Natural killer cell (primary cell): ENCODE results near the gene MBP. TPM values are rescaled to one million over a fixed set of nuclear protein-coding genes. Genes with fewer than 3 reads are reported as not detected.

Experiments
- ATAC-seq, 3 donors: fragments of 150-1000 bp in 2 of 3; fragments of 200-7000 bp in 1 of 3; cut with Tn5 transposase; 1 replicate in 1 of 3; 2 replicates in 2 of 3; pipeline ENCODE4 v1.10.0; 2021; ENCODE audit warnings: mild to moderate bottlenecking in 2 of 3, moderate library complexity in 2 of 3
- DNase-seq, 2 donors: peaks; one replicate each; pipeline versions ENCODE4 v3.0.0 to v3.0.0-alpha.2; 2013 to 2021; ENCODE audit warnings: mixed read lengths in 1 of 2
- H3K27ac ChIP-seq: one replicate; pipeline ENCODE4 v1.5.1; 2013; ENCODE audit warnings: mild to moderate bottlenecking, low read length
- H3K27me3 ChIP-seq: one replicate; pipeline ENCODE4 v1.6.1; 2013; ENCODE audit warnings: low read length; ENCODE audit not compliant: control insufficient read depth, insufficient read depth
- H3K36me3 ChIP-seq: one replicate; pipeline ENCODE4 v1.6.1; 2013; ENCODE audit warnings: low read length; ENCODE audit not compliant: control insufficient read depth, insufficient read depth
- H3K4me1 ChIP-seq: one replicate; pipeline ENCODE4 v1.6.1; 2013; ENCODE audit warnings: low read length; ENCODE audit not compliant: control insufficient read depth, insufficient read depth
- H3K4me3 ChIP-seq: one replicate; pipeline ENCODE4 v1.5.1; 2013; ENCODE audit warnings: low read length
- H3K9me3 ChIP-seq: one replicate; pipeline ENCODE4 v1.6.1; 2013; ENCODE audit warnings: low read length; ENCODE audit not compliant: control insufficient read depth, insufficient read depth
- H3K27ac Mint-ChIP-seq, 2 donors: one replicate each; pipeline ENCODE4 v1.8.0; 2022; ENCODE audit warnings: mild to moderate bottlenecking in 2 of 2, mixed read lengths in 2 of 2, moderate library complexity in 1 of 2
- H3K27me3 Mint-ChIP-seq, 2 donors: one replicate each; pipeline ENCODE4 v1.8.0; 2022; ENCODE audit warnings: low read depth in 2 of 2, mixed read lengths in 2 of 2
- H3K36me3 Mint-ChIP-seq: one replicate; pipeline ENCODE4 v1.8.0; 2022; ENCODE audit warnings: mixed read lengths
- H3K4me1 Mint-ChIP-seq, 2 donors: one replicate each; pipeline ENCODE4 v1.8.0; 2022; ENCODE audit warnings: mixed read lengths in 2 of 2
- H3K4me3 Mint-ChIP-seq: one replicate; pipeline ENCODE4 v1.8.0; 2022; ENCODE audit warnings: mild to moderate bottlenecking, moderate library complexity, mixed read lengths
- H3K9me3 Mint-ChIP-seq, 2 donors: one replicate each; pipeline ENCODE4 v1.8.0; 2022; ENCODE audit warnings: mixed read lengths in 2 of 2
- WGBS: methylation state at CpG from one replicate; pipeline ENCODE4 v1.1.7; 2013; ENCODE audit warnings: missing lambda C conversion rate; ENCODE audit not compliant: insufficient coverage; 5-methylcytosine and 5-hydroxymethylcytosine counted together
- intact Hi-C: fragments of 100-400 bp; cut with micrococcal nuclease; formaldehyde crosslinking; loops from one replicate; pipeline ENCODE4 v1.14.2; 2022
- total RNA-seq, 4 donors: library from RNA; stranded (reverse); fragments of 120-200 nt in 1 of 4; gene quantifications; one replicate each; pipeline versions ENCODE4 v1.2.3 to v1.2.4, GENCODE V29; 2013 to 2022
- TF ChIP-seq, protein P1 (sequence below): fragments of 200-600 bp; IDR thresholded peaks from one replicate; pipeline ENCODE4 v1.8.0; 2022; ENCODE audit warnings: antibody characterized with exemption

Gene MBP
- total RNA-seq, 3 donors from 2014 or later (not counting 1 experiment from before 2014, with no cell fraction given) = 183 to 344 (median 325) TPM

DNA sequence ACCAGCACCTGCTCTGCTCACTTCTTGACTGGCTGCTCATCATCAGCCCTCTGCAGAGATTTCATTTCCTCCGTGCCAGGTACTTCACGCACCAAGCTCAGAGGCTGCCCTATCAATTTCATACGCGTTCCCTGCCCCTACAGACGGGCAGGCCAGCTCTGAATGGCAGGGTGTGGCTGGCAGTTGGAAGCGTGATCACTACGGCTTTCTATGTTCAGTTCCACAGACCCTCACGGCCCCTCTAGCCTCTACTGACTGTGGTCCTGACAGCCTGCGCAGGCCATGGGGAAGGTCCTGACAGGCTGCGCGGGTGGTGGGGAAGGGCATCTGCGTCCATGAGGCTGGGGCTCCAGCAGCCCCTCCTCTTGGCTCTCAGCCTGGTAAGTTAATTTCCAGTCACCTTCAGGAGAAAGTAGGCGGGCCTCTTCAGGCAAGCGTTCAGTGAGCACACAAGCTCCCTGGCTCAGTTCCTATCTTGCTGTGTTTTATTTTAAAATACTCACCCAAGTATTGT is 155.4 kb downstream of the MBP start:
- intact Hi-C loops = no loop called here
- WGBS = 95% methylated on average over 14 of the region's 14 CpGs
- ATAC-seq (no peak), DNase-seq (no peak)
- H3K27me3 ChIP-seq = no peaks in the 10 kb centered on the region
- Mint-ChIP-seq H3K4me1 (no peaks in the 10 kb centered on the region), H3K27me3 (no peaks in the 10 kb centered on the region), H3K27ac (no peak overlapping the region), H3K9me3 (no peaks in the 10 kb centered on the region), H3K4me3 (no peak overlapping the region), H3K36me3 (peaks cover 9% of the 10 kb centered on the region)
- H3K9me3 ChIP-seq = no peaks in the 10 kb centered on the region
- H3K27ac ChIP-seq = no peak overlapping the region
- H3K4me1 ChIP-seq = no peaks in the 10 kb centered on the region
- TF ChIP-seq, protein P1, sequence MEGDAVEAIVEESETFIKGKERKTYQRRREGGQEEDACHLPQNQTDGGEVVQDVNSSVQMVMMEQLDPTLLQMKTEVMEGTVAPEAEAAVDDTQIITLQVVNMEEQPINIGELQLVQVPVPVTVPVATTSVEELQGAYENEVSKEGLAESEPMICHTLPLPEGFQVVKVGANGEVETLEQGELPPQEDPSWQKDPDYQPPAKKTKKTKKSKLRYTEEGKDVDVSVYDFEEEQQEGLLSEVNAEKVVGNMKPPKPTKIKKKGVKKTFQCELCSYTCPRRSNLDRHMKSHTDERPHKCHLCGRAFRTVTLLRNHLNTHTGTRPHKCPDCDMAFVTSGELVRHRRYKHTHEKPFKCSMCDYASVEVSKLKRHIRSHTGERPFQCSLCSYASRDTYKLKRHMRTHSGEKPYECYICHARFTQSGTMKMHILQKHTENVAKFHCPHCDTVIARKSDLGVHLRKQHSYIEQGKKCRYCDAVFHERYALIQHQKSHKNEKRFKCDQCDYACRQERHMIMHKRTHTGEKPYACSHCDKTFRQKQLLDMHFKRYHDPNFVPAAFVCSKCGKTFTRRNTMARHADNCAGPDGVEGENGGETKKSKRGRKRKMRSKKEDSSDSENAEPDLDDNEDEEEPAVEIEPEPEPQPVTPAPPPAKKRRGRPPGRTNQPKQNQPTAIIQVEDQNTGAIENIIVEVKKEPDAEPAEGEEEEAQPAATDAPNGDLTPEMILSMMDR = no peak
- H3K36me3 ChIP-seq = peaks cover 4% of the 10 kb centered on the region
- H3K4me3 ChIP-seq = no peak overlapping the region

DNA sequence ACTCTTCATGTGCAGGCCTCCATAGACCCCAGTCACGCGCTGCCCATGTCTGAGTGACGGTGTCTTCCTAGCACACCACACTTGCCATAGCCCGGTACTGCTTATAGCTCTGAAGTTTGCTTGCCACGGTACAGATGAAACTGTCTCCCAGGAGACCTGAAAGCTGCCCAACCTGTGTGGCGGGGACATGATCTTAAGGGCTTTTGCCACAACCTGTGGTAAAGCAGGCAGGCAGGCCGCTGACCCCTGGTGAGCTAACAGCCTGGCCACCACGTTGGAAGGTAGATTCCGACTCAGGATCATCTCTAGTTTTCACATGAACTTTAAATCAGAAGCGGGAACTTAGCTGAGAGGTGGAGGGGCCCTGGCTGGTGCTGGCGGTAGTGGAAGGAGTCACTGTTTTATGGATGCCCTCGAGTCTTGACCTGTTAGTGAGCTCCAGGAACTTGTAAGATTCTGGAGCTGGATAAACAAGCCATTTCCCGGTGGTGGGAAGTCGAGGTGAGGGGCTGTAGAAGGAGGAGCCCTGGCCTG is 156.9 kb downstream of the MBP start:
- intact Hi-C loops = no loop called here
- Histone ChIP-seq H3K4me1 (no peaks in the 10 kb centered on the region), H3K9me3 (no peaks in the 10 kb centered on the region), H3K36me3 (peaks cover 4% of the 10 kb centered on the region), H3K27me3 (no peaks in the 10 kb centered on the region), H3K4me3 (no peak overlapping the region), H3K27ac (no peak overlapping the region)
- 95% methylated on average over 14 of the region's 14 CpGs for WGBS
- DNase-seq (no peak), ATAC-seq (no peak)
- H3K36me3 Mint-ChIP-seq = peaks cover 15% of the 10 kb centered on the region
- no peak overlapping the region for H3K4me3 Mint-ChIP-seq
- H3K9me3 Mint-ChIP-seq = no peaks in the 10 kb centered on the region
- no peaks in the 10 kb centered on the region for H3K4me1 Mint-ChIP-seq
- H3K27ac Mint-ChIP-seq = no peak overlapping the region
- TF ChIP-seq, protein P1 = no peak
- no peaks in the 10 kb centered on the region for H3K27me3 Mint-ChIP-seq

DNA sequence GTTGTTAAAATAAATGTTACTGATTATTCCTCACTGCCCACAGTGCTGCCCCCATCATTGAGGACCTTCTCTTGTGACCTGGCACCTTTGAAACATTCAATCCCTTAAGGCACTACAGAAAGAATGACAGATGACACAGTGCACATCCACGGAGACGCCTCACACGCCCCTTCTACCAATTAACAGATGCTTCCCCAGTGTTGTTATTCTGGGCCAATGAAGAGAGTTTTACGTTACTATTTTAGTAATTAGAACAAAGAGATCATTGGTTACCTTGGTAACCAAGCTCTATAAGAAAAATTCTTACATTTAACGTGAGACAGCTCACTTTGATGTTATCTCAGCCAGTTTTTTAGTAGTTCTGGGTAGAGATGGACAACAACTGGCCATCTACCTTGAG is 158.2 kb downstream of the MBP start:
- ATAC-seq = no peak
- intact Hi-C loops = no loop called here

More for the DNA sequence above, 158.2 kb downstream of the MBP start:
- no peaks in the 10 kb centered on the region for H3K4me1 Mint-ChIP-seq
- H3K9me3 ChIP-seq = no peaks in the 10 kb centered on the region
- H3K27ac Mint-ChIP-seq = no peak overlapping the region
- no peak for DNase-seq
- H3K36me3 Mint-ChIP-seq = peaks cover 15% of the 10 kb centered on the region
- TF ChIP-seq, protein P1 = no peak
- H3K9me3 Mint-ChIP-seq = no peaks in the 10 kb centered on the region
- 97% methylated on average over 5 of the region's 5 CpGs for WGBS
- no peaks in the 10 kb centered on the region for H3K27me3 ChIP-seq
- H3K4me3 ChIP-seq = no peak overlapping the region
- H3K27me3 Mint-ChIP-seq = no peaks in the 10 kb centered on the region
- peaks cover 4% of the 10 kb centered on the region for H3K36me3 ChIP-seq
- no peak overlapping the region for H3K4me3 Mint-ChIP-seq
- no peaks in the 10 kb centered on the region for H3K4me1 ChIP-seq
- H3K27ac ChIP-seq = no peak overlapping the region
